Measurements from ENCODE around the gene SULF2. TPM values are rescaled to one million over a fixed set of nuclear protein-coding genes. Genes with fewer than 3 reads are reported as not detected.

SULF2 gene
- total RNA-seq, 1 experiment from 2014 or later = 66.1 TPM

DNA sequence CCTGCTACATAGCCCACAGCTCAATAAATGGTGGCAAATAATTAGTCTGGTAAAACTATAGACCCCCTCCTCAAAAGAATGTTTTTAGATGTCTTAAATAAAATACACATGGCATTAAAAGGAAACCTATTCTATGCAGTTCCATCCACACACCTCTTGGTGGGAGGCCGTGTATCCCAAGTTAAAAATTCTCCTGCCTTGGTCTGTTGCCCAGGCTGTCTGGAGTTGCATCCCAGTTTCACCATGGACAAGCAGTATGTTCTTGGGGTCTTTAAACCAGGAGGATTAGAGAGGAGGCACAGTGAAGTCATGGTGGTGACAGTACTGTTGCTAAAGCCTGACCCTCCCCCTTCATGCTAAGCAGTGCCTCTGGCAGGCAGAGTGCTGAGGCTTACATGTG is 95.5 kb downstream of the SULF2 start:
- Histone ChIP-seq H3K27me3 (replicated peaks; ENCODE audit: control insufficient read depth, insufficient read depth, low read length) (no peaks in the 10 kb centered on the region), H3K36me3 (ENCODE audit: control insufficient read depth, insufficient read depth, low read length) (no peaks in the 10 kb centered on the region), H3K9me3 (no peaks in the 10 kb centered on the region), H3K4me1 (no peaks in the 10 kb centered on the region), H3K4me3 (ENCODE audit: low read depth, low read length) (no peak overlapping the region)
- no peaks in the 10 kb centered on the region for H3K4me1 Mint-ChIP-seq (ENCODE audit: low read depth, unreplicated experiment)
- H3K27me3 Mint-ChIP-seq (ENCODE audit: insufficient read depth, unreplicated experiment) = no peaks in the 10 kb centered on the region
- TF ChIP-seq, protein P1, sequence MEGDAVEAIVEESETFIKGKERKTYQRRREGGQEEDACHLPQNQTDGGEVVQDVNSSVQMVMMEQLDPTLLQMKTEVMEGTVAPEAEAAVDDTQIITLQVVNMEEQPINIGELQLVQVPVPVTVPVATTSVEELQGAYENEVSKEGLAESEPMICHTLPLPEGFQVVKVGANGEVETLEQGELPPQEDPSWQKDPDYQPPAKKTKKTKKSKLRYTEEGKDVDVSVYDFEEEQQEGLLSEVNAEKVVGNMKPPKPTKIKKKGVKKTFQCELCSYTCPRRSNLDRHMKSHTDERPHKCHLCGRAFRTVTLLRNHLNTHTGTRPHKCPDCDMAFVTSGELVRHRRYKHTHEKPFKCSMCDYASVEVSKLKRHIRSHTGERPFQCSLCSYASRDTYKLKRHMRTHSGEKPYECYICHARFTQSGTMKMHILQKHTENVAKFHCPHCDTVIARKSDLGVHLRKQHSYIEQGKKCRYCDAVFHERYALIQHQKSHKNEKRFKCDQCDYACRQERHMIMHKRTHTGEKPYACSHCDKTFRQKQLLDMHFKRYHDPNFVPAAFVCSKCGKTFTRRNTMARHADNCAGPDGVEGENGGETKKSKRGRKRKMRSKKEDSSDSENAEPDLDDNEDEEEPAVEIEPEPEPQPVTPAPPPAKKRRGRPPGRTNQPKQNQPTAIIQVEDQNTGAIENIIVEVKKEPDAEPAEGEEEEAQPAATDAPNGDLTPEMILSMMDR (IDR thresholded peaks at IDR 0.05; ENCODE audit: insufficient read depth in 1 of 2, low read depth in 1 of 2, low read length in 1 of 2, severe bottlenecking in 1 of 2, unreplicated experiment in 1 of 2) = peak in 1 of 2 experiments; percentile 19
- BruUV-seq (replicated peaks) = no TSS peak
- H3K36me3 Mint-ChIP-seq (ENCODE audit: insufficient read depth, unreplicated experiment) = no peaks in the 10 kb centered on the region
- ChIA-PET POLR2A (no interaction called here), CTCF (no interaction called here)
- H3K4me3 Mint-ChIP-seq (ENCODE audit: unreplicated experiment) = no peak overlapping the region
- DNase-seq = no peak
- no peak overlapping the region for H3K27ac Mint-ChIP-seq (ENCODE audit: unreplicated experiment)
- H3K9me3 Mint-ChIP-seq (ENCODE audit: unreplicated experiment) = no peaks in the 10 kb centered on the region
- intact Hi-C loops (cut with micrococcal nuclease; ENCODE audit: unreplicated experiment) = no loop called here

- intact Hi-C loops (cut with micrococcal nuclease; ENCODE audit: unreplicated experiment) = no loop called here
- Histone ChIP-seq H3K36me3 (ENCODE audit: control insufficient read depth, insufficient read depth, low read length) (no peaks in the 10 kb centered on the region), H3K9me3 (no peaks in the 10 kb centered on the region), H3K4me3 (ENCODE audit: low read depth, low read length) (no peak overlapping the region), H3K4me1 (no peaks in the 10 kb centered on the region), H3K27me3 (replicated peaks; ENCODE audit: control insufficient read depth, insufficient read depth, low read length) (no peaks in the 10 kb centered on the region)
- CTCF ChIA-PET = interaction anchor here (0.5 kb wide), 1 partner anchor 932 kb away, joined by 3 read pairs; no protein-coding TSS in a partner anchor
- H3K4me1 Mint-ChIP-seq (ENCODE audit: low read depth, unreplicated experiment) = no peaks in the 10 kb centered on the region
- no peak overlapping the region for H3K27ac Mint-ChIP-seq (ENCODE audit: unreplicated experiment)
- H3K9me3 Mint-ChIP-seq (ENCODE audit: unreplicated experiment) = no peaks in the 10 kb centered on the region
- BruUV-seq (replicated peaks) = no TSS peak
- TF ChIP-seq, protein P1 (IDR thresholded peaks at IDR 0.05; ENCODE audit: insufficient read depth in 1 of 2, low read depth in 1 of 2, low read length in 1 of 2, severe bottlenecking in 1 of 2, unreplicated experiment in 1 of 2) = no peak
- DNase-seq = no peak
- H3K36me3 Mint-ChIP-seq (ENCODE audit: insufficient read depth, unreplicated experiment) = no peaks in the 10 kb centered on the region
- H3K4me3 Mint-ChIP-seq (ENCODE audit: unreplicated experiment) = no peak overlapping the region
- POLR2A ChIA-PET = no interaction called here
- H3K27me3 Mint-ChIP-seq (ENCODE audit: insufficient read depth, unreplicated experiment) = no peaks in the 10 kb centered on the region
Observed at GRCh38 chr20:47688385-47689381, 96.6 kb downstream of the SULF2 start.

GRCh38 chr20:47687095-47687987 is 97.9 kb downstream of the SULF2 start:
- Mint-ChIP-seq H3K36me3 (ENCODE audit: insufficient read depth, unreplicated experiment) (no peaks in the 10 kb centered on the region), H3K27me3 (ENCODE audit: insufficient read depth, unreplicated experiment) (no peaks in the 10 kb centered on the region), H3K4me1 (ENCODE audit: low read depth, unreplicated experiment) (no peaks in the 10 kb centered on the region), H3K9me3 (ENCODE audit: unreplicated experiment) (no peaks in the 10 kb centered on the region), H3K4me3 (ENCODE audit: unreplicated experiment) (no peak overlapping the region), H3K27ac (ENCODE audit: unreplicated experiment) (no peak overlapping the region)
- no TSS peak for BruUV-seq (replicated peaks)
- TF ChIP-seq, protein P1 (IDR thresholded peaks at IDR 0.05; ENCODE audit: insufficient read depth in 1 of 2, low read depth in 1 of 2, low read length in 1 of 2, severe bottlenecking in 1 of 2, unreplicated experiment in 1 of 2) = no peak
- no peak for DNase-seq
- intact Hi-C loops (cut with micrococcal nuclease; ENCODE audit: unreplicated experiment) = no loop called here
- CTCF ChIA-PET = interaction anchor here (0.6 kb wide), 1 partner anchor 316 kb away, joined by 4 read pairs; no protein-coding TSS in a partner anchor
- POLR2A ChIA-PET = no interaction called here
- Histone ChIP-seq H3K4me1 (peaks cover 2% of the 10 kb centered on the region), H3K36me3 (ENCODE audit: control insufficient read depth, insufficient read depth, low read length) (no peaks in the 10 kb centered on the region), H3K4me3 (ENCODE audit: low read depth, low read length) (no peak overlapping the region), H3K9me3 (no peaks in the 10 kb centered on the region), H3K27me3 (replicated peaks; ENCODE audit: control insufficient read depth, insufficient read depth, low read length) (no peaks in the 10 kb centered on the region)

All from Caco-2 (cell line).